Central memory CD8-positive, alpha-beta T cell (primary cell): ENCODE data around the gene JCAD.
A peak's percentile ranks its signal among the peaks of the same experiment; 100 is the strongest.
"Not testable (repeated sequence)": the region's sequence is repeated elsewhere in the genome, so short reads cannot be mapped to it uniquely, and the experiment has no call there.

Source experiments
- ATAC-seq: fragments of 150-1000 bp; cut with Tn5 transposase; replicated peaks from 2 replicates; pipeline ENCODE4 v1.10.0; 2022; ENCODE audit warnings: mild to moderate bottlenecking, moderate FRiP score, moderate number of reproducible peaks; ENCODE audit not compliant: poor library complexity, severe bottlenecking; ENCODE audit errors: extremely low read depth
- DNase-seq, 2 donors: peaks; one replicate each; pipeline ENCODE4 v3.0.0; 2021; ENCODE audit warnings: low spot score in 2 of 2
- H3K27ac Mint-ChIP-seq: one replicate; pipeline ENCODE4 v1.8.0; 2022; ENCODE audit warnings: low read depth, mild to moderate bottlenecking, moderate library complexity, mixed read lengths
- H3K27me3 Mint-ChIP-seq: one replicate; pipeline ENCODE4 v1.8.0; 2022; ENCODE audit warnings: mixed read lengths
- H3K36me3 Mint-ChIP-seq: one replicate; pipeline ENCODE4 v1.8.0; 2022; ENCODE audit warnings: mild to moderate bottlenecking, moderate library complexity, mixed read lengths; ENCODE audit not compliant: insufficient read depth
- H3K4me1 Mint-ChIP-seq: one replicate; pipeline ENCODE4 v1.8.0; 2022; ENCODE audit warnings: mixed read lengths
- H3K4me3 Mint-ChIP-seq: one replicate; pipeline ENCODE4 v1.8.0; 2022; ENCODE audit warnings: mild to moderate bottlenecking, moderate library complexity, mixed read lengths
- H3K9me3 Mint-ChIP-seq: one replicate; pipeline ENCODE4 v1.8.0; 2022; ENCODE audit warnings: mixed read lengths

Gene JCAD, protein sequence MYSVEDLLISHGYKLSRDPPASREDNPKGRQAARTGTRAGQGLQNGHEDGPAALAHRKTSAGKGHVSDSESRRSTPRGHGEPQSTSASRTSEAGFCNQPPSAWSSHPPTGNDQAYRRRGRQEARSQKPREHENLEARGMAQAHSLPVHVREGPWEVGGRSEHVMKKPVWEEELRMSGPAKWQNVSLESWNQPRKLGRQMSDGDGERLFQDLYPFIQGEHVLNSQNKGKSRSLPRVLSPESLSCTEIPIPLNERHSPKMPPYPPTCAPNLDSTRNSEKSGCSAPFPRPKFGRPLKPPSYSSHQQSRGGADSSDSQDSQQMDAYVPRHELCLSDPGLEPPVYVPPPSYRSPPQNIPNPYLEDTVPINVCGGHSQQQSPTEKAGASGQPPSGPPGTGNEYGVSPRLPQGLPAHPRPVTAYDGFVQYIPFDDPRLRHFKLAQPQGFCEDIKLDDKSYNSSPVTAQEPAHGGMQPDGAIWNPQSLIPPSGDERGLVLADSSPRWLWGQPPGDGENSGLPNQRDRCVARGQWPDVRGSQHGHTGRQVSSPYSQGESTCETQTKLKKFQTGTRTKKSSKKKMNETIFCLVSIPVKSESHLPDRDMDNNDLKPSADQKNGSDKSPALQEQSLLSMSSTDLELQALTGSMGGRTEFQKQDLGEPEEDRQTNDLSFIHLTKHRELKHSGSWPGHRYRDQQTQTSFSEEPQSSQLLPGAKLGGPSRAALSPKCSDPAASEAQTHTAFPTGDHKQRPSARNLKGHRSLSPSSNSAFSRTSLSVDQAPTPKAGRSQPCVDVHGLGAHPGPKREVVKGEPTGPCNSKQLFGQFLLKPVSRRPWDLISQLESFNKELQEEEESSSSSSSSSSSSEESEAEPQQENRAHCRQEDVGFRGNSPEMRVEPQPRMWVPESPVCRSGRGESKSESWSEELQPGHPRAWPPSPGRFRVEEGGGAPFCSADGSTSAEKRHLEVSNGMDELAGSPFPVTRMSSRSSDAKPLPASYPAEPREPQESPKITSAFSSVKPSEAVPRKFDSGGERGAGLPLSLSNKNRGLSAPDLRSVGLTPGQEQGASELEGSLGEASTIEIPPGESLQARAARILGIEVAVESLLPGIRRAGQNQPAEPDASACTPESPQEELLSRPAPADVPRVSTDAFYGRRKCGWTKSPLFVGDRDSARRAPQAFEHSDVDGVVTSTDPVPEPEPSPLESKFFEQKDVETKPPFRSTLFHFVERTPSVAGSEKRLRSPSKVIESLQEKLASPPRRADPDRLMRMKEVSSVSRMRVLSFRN (N-terminal part only)

DNA sequence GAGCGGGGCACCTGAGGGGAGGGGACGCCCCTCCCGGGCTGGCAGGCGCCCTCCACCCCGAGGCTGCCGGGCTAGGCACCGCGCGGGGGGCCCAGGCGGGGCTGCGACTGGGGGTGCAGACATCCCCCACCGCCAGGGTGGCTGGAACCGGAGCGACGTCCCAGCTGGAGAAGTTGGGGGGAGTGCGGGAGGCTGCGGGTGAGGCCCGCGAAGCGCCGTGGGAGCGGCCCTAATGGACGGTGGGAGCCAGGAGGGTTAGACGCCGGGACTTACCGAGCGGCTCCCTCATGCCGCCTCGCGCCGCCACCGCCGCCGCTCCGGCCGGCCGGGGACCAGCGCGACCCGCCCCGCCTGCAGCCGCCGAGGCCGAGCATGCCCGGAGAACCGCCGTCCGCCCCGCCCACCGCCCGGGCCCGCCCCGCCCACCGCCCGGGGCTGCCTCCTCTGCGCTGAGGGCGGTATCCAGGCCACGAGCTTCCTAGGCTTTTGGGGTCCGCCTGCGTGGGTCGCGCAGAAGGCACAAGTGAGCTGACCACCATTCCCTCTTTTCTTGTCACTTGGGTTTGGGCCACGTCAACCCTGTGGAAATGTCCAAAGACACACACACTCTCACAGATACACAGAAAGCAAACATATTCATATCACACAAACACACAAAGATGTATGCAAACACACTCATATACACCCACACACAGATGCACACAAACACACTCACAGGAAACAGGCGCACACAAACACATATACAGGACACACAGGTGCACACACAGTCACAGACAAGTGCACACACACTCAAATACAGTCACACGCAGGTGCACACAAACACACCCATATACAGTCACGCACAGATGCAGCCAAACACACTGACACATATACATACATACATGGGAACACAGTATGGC is at the start of gene JCAD:
JCAD (minus strand) TSS at position 378 of the 899 bp plus-strand sequence. CDS start 11,774 bp downstream, outside the sequence.
- peaks cover 7% of the 10 kb centered on the region for H3K4me1 Mint-ChIP-seq
- peaks cover 65% of the 10 kb centered on the region for H3K27me3 Mint-ChIP-seq
- no peak within 1 kb of the TSS for H3K27ac Mint-ChIP-seq
- no peaks in the 10 kb centered on the region for H3K36me3 Mint-ChIP-seq
- peak within 1 kb of the TSS; percentile 76 for H3K4me3 Mint-ChIP-seq
- H3K9me3 Mint-ChIP-seq: no peaks in the 10 kb centered on the region
- DNase-seq (no peak), ATAC-seq (peak; percentile 63)

DNA sequence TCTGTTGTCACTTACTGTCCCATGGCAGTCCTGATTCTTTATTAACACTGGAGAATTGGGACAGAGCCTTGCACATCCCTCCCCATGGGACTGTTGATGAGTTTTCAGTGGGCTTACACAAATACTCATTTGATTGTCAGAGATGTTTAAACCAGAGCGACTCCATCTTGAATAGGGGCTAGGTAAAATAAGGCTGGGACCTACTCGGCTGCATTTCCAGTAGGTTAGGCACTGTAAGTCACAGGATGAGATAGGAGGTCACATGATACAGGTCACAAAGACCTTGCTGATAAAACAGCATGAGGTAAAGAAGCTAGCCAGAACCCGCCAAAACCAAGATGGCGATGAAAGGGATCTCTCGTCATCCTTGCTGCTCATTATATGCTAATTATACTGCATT is 47.6 kb upstream of the JCAD start:
- no peak for DNase-seq
- peaks cover 7% of the 10 kb centered on the region for H3K9me3 Mint-ChIP-seq
- H3K4me3 Mint-ChIP-seq: no peak overlapping the region
- no peak for ATAC-seq
- peaks cover 79% of the 10 kb centered on the region for H3K27me3 Mint-ChIP-seq
- peaks cover 2% of the 10 kb centered on the region for H3K36me3 Mint-ChIP-seq
- H3K4me1 Mint-ChIP-seq: no peaks in the 10 kb centered on the region
- no peak overlapping the region for H3K27ac Mint-ChIP-seq

DNA sequence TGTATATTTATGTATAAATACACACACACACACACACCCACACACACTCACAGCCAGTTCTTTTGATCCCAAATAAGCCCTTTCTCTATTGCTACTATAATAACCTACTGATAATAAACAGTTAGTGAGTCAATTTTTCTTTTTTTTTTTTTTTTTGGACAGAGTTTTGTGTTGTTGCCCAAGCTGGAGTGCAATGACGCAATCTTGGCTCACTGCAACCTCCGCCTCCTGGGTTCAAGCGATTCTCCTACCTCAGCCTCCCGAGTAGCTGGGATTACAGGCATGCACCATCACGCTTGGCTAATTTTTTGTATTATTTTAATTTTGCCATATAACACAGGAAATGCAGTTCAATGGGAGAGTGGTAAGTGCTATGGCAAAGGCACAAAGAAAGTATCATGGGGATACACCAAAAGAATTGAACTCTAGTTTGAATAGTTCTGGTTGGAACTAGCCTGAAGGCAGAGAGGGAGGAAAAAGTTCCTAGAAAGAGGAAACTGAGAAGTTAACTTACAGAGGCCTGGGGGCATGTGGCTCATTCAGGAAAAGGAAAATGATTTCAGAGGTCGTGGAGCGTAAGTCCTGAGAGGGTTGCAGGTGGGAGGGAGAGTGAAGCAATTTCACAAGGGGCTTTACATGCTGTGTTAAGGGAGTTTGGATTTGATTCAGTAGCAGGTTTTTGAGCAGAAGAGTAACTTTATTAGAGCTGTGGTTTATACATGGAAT is 44.4 kb upstream of the JCAD start:
- no peak for ATAC-seq
- Mint-ChIP-seq H3K9me3 (no peaks in the 10 kb centered on the region), H3K27me3 (peaks cover 70% of the 10 kb centered on the region), H3K27ac (no peak overlapping the region), H3K4me3 (no peak overlapping the region), H3K4me1 (no peaks in the 10 kb centered on the region), H3K36me3 (no peaks in the 10 kb centered on the region)
- DNase-seq: no peak

DNA sequence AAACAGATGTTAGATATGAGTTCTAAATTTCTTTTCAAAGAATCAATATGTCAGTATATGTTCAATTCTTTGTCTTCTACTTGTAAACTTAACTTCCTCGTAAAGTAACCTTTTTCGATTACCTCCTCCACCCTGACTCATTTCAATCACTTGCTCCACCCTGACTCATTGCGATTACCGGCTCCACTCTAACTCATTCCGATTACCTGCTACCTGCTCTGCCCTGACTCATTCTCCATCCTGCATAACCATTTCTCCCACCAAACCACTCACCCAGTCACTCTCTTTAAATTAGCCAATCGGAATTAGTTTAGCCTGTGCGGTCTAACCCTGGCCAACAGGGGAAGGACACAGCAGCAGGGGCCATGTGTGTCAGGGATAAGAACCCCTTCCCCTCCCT is 40.3 kb upstream of the JCAD start:
- not testable (repeated sequence) for H3K9me3 Mint-ChIP-seq, H3K36me3 Mint-ChIP-seq, DNase-seq, H3K4me1 Mint-ChIP-seq, H3K4me3 Mint-ChIP-seq, H3K27ac Mint-ChIP-seq, ATAC-seq
- H3K27me3 Mint-ChIP-seq: peaks cover 80% of the 10 kb centered on the region

DNA sequence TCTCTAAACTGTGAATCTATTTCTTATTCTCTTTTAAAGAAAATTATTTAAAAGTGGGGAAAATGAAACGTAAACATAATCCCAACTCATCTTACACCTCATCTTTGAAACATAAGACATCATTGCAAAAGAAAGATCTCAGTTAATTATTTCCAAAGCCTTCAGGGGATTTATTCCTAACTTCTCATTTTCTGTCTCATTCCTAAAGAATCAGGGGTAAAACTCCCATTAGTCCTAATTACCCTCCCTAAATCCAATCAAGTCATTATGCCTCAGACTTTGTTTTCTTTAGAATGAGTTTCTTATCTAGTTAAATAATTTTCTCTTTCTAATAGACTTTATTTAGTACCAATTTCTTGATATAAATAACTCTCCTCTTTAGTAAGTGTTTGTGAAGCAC is 39.7 kb upstream of the JCAD start:
- no peak overlapping the region for H3K4me3 Mint-ChIP-seq
- peaks cover 76% of the 10 kb centered on the region for H3K27me3 Mint-ChIP-seq
- H3K27ac Mint-ChIP-seq: no peak overlapping the region
- DNase-seq (no peak), ATAC-seq (no peak)
- H3K9me3 Mint-ChIP-seq: no peaks in the 10 kb centered on the region
- H3K4me1 Mint-ChIP-seq: no peaks in the 10 kb centered on the region
- no peaks in the 10 kb centered on the region for H3K36me3 Mint-ChIP-seq

DNA sequence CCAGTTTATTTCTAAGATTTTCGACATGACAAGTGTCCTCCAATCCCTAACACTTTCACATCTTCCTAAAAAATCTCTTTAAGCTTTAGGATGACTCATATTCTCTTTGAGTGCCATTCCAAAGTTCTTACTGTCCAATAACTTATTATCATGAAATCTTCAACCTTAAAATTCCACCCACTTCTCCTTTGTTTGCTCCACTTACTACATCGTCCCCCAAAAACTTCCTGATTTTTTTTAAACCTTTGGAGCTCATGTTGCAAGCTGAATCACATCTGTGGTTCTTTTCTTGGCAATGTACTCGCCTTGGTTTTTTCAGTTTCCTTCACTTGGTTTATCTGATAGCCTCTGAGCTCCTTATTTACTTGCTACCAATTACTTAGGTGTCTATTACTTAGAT is 39.2 kb upstream of the JCAD start:
- Mint-ChIP-seq H3K27me3 (peaks cover 71% of the 10 kb centered on the region), H3K9me3 (no peaks in the 10 kb centered on the region), H3K4me3 (no peak overlapping the region), H3K4me1 (no peaks in the 10 kb centered on the region), H3K36me3 (no peaks in the 10 kb centered on the region), H3K27ac (no peak overlapping the region)
- no peak for DNase-seq
- ATAC-seq: no peak

DNA sequence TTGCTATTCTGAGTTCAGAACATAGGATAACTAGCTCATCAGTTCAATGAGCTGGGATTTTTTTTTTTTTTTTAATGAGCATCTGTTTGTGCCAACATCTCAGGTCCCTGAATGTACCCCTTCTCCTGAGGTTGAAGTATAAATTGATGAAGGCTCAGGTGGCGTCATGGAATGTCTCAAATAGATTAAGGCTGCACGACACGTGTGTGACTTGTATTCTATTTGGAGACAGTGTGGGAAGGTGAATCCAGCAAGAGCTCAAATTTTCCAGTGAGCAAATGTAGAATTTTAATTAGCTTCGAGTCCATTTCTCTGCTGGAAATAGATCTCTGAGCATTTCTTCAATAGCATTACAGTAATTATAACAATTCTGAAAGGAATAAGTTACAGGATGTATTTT is 37.2 kb upstream of the JCAD start:
- H3K4me3 Mint-ChIP-seq: no peak overlapping the region
- H3K36me3 Mint-ChIP-seq: no peaks in the 10 kb centered on the region
- no peaks in the 10 kb centered on the region for H3K4me1 Mint-ChIP-seq
- DNase-seq: no peak
- no peak for ATAC-seq
- no peaks in the 10 kb centered on the region for H3K9me3 Mint-ChIP-seq
- no peak overlapping the region for H3K27ac Mint-ChIP-seq
- peaks cover 56% of the 10 kb centered on the region for H3K27me3 Mint-ChIP-seq

DNA sequence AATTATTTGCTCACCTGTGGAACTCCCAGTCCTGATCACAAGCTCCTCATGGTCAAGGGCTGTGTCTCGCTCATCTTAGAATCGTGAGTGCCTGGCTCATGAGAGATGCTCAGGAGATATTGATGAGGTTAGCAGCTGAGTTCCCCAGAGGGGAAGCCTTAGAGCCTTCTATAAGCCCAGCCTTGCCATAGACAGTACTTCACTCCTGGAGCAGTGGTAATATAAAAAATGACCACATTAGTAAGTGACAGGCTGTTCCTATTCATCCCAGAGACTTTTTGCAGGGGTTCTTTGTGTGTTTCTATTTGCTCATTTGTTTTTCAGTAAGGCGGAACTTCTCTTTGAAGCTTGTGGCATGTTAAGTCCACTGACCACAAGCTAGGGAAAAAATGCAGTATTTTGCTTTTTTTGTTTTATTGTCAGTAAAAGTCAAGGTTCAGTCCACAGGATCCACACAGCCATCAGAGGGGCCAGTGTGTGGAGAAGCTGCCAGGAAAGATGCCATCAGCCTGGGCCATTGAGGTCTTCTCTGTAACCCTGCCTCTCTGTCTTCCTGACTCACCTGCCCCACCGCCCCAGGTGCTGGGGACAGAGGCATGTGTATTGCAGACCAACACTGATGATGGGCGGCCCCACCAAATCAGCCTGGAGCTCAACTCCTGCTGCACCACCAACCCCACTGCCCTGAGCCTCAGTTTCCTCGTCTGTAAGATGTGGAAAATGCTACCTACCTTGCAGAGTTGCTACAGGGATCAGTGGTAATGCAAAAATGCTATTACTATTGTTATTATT is 36.4 kb upstream of the JCAD start:
- DNase-seq: no peak
- Mint-ChIP-seq H3K9me3 (no peaks in the 10 kb centered on the region), H3K36me3 (no peaks in the 10 kb centered on the region), H3K27me3 (peaks cover 53% of the 10 kb centered on the region), H3K4me3 (no peak overlapping the region), H3K27ac (no peak overlapping the region), H3K4me1 (no peaks in the 10 kb centered on the region)
- ATAC-seq: no peak

DNA sequence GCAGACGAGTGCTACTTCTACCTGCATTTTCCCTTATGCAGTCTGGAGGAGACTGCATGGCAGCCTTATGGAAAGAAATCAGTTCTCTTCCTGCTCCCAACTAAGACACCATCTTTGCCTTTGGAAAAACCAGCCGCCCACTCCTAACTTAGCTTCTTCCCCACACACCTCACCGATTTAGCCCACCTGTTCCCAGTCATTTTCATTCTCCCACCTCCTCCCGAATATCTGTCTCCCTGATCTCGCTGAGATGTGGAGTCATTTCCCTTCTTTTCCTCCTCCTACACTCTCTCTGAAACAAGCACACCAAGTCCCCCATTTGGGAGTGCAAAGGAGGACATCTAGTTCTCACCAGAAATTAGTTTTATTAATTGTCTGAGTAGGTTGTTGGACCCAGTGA is 35.2 kb upstream of the JCAD start:
- ATAC-seq: no peak
- Mint-ChIP-seq H3K27me3 (peaks cover 40% of the 10 kb centered on the region), H3K27ac (no peak overlapping the region), H3K9me3 (no peaks in the 10 kb centered on the region), H3K36me3 (no peaks in the 10 kb centered on the region), H3K4me1 (no peaks in the 10 kb centered on the region), H3K4me3 (no peak overlapping the region)
- no peak for DNase-seq

DNA sequence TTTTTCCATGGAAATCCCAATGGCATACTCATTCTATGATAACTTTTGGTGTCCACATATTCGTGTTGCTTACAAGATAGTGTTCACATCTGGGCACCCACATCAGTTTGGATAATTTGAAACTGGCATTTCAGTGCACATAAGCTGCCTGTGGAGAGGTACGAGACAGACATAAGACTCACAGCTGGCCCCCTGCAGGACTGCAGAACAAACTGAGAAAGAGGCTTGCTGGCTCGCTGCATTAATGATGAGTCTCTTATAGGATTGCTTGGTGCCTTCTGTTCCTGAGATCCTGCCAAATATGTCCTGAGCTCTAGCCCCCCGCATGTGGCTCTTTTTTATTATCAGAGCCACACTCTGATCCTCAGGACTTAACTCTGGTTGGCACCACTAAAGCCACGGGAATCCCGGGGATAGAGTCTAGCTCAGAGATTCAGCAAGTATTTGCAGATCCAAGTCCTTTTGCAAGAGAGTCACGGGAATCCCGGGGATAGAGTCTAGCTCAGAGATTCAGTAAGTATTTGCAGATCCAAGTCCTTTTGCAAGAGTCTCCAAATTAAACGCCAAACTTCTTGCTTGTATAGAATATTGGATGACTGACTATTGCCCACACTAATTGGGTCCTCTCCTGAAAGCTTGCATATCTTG is 34.0 kb upstream of the JCAD start:
- no peaks in the 10 kb centered on the region for H3K9me3 Mint-ChIP-seq

More for the DNA sequence above, 34.0 kb upstream of the JCAD start:
- Mint-ChIP-seq H3K27ac (no peak overlapping the region), H3K36me3 (no peaks in the 10 kb centered on the region), H3K27me3 (peaks cover 30% of the 10 kb centered on the region), H3K4me3 (no peak overlapping the region), H3K4me1 (no peaks in the 10 kb centered on the region)
- ATAC-seq: no peak
- DNase-seq: no peak
